ENCODE data around the gene UCN2.
"Not testable (repeated sequence)": the region's sequence is repeated elsewhere in the genome, so short reads cannot be mapped to it uniquely, and the experiment has no call there.

The UCN2 gene

DNA sequence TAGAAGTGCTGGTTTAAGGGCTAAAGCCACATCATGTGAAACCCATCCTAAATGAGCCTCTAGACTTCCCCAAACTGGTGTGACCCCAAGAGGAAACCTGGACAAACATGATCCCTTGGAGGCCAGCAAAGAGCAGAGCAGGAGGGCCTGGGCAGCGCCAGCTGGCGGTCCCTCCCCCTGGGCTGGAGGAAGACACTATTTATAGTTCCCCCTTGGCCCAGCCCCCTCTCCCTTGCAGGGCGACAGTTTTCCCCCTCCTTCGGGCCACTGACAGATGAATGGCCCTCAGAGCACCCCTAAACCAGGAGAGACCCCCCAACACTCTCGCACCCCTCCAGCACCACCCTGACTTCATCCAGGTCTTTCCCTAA is 2.9 kb downstream of the UCN2 start:
- no peak for DNase-seq

DNA sequence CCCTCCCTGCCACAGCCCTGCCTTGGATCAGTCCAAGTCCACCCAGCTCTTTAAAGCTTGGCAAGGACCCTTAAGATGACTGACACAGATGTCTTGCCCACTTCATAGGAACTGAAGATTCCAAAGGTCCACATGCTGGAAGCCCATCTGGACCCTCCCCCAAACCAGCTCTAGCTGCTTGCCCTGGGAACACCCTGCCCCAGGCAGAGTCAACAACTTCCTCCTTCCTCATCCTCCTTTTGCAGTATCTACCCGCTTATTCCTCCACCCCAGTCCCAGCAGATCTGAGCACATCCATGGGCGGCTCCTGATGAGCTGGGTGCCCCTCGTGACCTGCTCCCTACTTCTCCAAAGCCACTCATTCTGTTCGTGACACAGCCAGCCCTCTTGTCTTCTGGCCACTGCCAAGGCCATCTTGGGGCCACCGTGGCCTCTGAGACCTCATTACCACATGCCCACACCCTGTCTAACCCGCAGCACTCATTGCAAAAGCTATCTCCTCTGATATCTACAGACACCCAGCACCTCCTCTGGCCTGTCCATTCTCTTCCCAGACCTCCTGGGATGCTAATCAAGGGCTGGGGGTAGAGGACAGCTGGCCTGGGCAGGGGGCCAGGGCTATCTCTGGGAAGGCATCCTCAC is 5.0 kb downstream of the UCN2 start:
- no peak for DNase-seq

- DNase-seq: peak; percentile 99
These were observed 6.6 kb downstream of the UCN2 start, which contains the start of gene PFKFB4 for GRCh38 chr3:48556796-48557626. TSS of gene PFKFB4 (minus strand) at chr3:48556803. CDS start at chr3:48556777, 26 bp downstream.

DNA sequence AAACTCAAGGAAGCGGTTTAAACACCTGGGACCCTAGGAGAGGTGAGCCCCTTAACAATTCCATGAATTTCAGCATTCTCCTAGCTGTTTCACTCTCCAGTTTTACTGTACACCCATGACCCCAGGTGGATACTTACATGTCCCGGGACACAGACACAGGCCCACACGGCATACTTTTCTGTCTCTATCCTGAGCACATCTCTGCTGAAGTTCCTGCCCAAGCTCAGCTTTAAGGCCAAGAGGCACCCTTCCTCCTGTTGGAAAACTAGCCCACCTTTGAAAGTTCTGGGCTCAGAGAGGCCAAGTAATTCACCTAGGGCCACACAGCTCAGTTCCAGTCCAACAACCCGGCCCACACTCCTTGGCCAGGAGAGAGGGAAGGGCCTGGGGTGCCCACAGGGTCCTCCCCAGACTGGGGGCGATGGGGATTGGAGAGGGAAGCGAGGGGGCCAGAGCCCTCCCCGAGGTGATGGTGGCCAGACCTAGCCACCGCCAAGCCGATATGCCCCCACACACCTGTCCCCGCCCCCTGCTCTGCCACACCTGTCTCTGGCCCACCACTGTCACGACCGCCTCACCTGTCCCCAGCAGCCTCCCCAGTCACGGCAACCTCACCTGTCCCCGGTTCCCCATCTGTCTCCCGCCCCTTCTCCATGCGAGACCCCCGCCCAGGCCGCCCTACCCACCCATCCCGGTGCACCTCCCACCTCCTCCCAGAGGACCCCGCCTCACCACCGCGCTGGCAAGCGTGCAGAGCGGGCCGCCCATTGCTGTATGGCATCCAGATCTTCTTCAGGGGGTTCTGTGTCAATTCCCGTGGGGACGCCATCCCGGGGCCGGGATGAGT is 7.4 kb downstream of the UCN2 start:
- no peak for DNase-seq

GRCh38 chr3:48555231-48555948 is 8.2 kb downstream of the UCN2 start:
- DNase-seq: no peak

GRCh38 chr3:48553886-48554845 is 9.4 kb downstream of the UCN2 start:
- no peak for DNase-seq

DNA sequence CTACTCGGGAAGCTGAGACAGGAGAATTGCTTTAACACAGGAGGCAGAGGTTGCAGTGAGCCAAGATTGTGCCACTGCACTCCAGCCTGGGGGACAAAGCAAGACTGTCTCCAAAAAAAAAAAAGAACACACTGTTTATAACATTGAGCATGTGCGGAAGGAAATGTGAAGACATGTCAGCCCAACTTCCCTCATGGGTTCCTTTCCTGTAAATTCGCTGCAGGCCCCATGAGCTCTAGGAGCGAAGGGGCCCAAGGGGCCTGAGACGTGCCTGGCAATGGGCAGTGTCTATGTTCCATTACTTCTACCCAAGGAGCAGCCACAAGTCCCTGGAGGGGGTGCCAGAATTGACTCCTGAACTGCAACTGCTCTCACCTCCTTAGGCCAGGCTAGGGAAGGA is 10.2 kb downstream of the UCN2 start:
- DNase-seq: no peak

GRCh38 chr3:48552111-48552951 is 11.2 kb downstream of the UCN2 start:
- no peak for DNase-seq

- DNase-seq: not testable (repeated sequence)
These were observed 11.9 kb downstream of the UCN2 start for GRCh38 chr3:48551651-48552050.

GRCh38 chr3:48548729-48549705 is 14.6 kb downstream of the UCN2 start:
- DNase-seq: peak; percentile 84

DNA sequence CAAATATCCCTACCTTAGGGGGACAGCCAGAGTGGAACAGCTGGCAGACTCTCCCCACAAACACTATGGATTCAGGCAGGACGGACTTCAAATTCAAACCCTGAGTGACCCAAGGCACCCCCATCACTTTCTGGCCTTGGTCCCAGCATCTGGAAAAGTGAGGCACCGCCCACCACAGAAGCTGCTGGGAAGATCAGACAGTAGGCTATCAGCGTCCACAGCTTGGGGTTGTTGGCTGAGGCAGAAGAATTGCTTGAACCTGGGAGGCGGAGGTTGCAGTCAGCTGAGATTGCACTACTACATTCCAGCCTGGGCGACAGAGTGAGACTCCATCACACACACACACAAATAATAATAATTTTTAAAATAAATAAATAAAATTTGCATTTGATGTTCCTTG is 15.5 kb downstream of the UCN2 start:
- no peak for DNase-seq

- no peak for DNase-seq
These were observed 17.3 kb downstream of the UCN2 start for GRCh38 chr3:48546203-48546829.

GRCh38 chr3:48544141-48544540 is 19.4 kb downstream of the UCN2 start:
- no peak for DNase-seq

DNA sequence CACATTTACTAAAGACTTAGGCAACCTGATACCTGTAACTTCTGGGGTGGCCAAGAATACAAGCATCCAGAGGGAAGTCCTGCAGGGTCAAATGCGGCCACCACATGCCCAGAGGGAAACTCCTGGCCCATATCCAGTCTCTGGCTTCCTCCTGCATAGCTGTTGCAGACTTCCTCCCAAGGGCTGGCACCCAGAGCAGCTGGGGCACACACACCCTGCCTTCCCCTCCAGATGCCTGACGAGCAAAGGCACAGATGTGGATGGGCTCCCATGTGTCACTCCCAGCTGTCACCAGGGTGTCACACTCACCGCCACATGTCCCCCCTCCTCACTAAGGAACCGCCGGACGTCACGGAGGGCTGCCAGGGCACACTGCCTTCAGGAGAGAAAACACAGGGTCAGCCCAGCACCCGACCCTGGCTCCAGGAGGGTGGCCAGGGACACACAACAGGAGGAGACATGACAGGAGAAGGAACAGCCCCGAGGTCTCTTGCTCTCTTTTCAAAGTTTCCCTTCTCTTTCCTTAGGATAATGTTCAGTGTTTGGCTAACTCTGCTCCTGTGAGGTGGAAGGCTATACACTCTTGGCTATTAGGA is 20.2 kb downstream of the UCN2 start:
- no peak for DNase-seq

DNA sequence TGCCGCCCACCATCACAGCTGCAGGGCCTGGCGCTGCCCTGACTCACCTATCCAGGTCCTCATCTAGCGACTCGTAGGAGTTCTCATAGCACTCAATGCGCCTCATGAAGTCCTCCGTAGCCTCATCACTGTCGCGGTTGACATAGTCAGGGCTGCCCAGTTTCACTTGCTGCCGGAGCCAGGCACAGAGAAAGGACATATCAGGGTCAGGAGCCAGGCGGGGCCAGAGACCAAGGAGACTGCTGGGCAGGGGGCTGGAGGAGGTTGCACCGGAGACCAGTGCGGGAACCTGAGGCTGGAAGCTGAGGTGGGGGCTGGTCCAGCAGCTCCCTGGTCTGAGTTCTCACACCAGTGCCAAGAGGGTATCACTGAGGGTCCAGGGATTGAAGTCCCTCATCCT is 25.1 kb downstream of the UCN2 start:
- DNase-seq: no peak

- no peak for DNase-seq
These were observed 26.8 kb downstream of the UCN2 start for GRCh38 chr3:48536785-48537184.

- DNase-seq: no peak
These were observed 27.5 kb downstream of the UCN2 start for GRCh38 chr3:48536116-48536515.

DNA sequence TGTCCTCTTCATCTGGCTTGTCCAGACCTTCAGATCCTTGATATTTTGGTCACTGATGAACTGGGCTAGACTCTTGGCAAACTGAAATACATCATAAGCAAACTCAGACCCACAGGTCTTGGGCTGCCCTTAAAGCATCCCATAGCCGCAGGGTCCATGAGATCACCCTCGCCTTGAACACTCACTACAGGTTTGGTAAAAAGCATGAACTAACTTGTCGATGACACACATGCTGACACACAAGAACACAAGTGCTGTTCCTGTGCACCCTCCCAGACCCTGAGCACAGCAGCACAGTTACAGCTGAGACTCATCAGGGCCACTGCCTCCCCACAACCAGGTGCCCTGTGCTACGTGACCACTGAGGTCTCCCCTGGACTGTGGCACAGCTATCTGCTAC is 28.0 kb downstream of the UCN2 start:
- no peak for DNase-seq

- no peak for DNase-seq
These were observed 30.6 kb downstream of the UCN2 start for GRCh38 chr3:48532977-48533337.

All from stimulated activated CD4-positive, alpha-beta T cell treated with anti-CD3 and anti-CD28 coated beads, Interleukin-4, amount 100 ng/mL, for 1 hour (primary cell).